Bronchial epithelial cell (primary cell): ENCODE data around the gene BST2. TPM values are rescaled to one million over a fixed set of nuclear protein-coding genes. Genes with fewer than 3 reads are reported as not detected.

Source experiments
- DNase-seq: peaks from one replicate; pipeline ENCODE4 v3.0.0-alpha.2; 2010; ENCODE audit warnings: low read depth
- FAIRE-seq: peaks from 2 replicates; lab custom pipeline; 2011; peaks lifted over from hg19 to GRCh38; lab: Jason Lieb, UNC
- H3K27me3 ChIP-seq: 2 replicates; pipeline ENCODE4 v1.5.1; 2011; ENCODE audit warnings: low read length; ENCODE audit not compliant: control insufficient read depth, insufficient read depth
- H3K36me3 ChIP-seq: 2 replicates; pipeline ENCODE4 v1.5.1; 2011; ENCODE audit warnings: low read length; ENCODE audit not compliant: control insufficient read depth, insufficient read depth
- H3K4me3 ChIP-seq: 2 replicates; pipeline ENCODE4 v1.5.1; 2011; ENCODE audit warnings: mild to moderate bottlenecking, low read depth, low read length, control low read depth
- total RNA-seq: library from RNA; depleted of rRNA; stranded (reverse); fragments of >200 nt; gene quantifications from 2 replicates; pipeline ENCODE4 v1.2.1, GENCODE V29; 2014
- TF ChIP-seq, protein P1 (sequence below): IDR thresholded peaks from 2 replicates; pipeline ENCODE4 v1.5.1; 2011; ENCODE audit warnings: mild to moderate bottlenecking, moderate library complexity, low read length, control low read depth, inconsistent platforms; ENCODE audit not compliant: insufficient read depth, severe bottlenecking

Gene BST2
- total RNA-seq, 1 donor from 2014 or later, result 8.7 TPM

DNA sequence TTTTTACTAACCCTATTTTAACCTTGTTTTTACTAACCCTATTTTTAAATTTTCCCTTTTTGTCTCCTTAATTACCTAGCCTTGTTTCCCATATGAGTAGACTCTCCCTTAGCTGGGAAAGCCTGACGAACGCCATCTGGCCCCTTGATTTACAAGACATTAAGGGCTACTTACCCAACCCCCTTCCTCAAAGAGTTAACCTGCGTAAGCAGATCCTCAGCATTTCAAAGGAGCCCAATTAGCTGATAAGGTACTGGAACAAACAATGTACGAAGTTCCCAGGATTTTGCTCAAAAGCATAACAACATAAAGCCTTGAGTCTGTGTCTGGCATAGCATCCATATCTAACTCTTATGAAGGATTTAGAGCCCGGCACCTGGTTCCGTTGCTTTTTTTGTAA, 9.7 kb upstream of the BST2 start:
- H3K4me3 ChIP-seq, result no peak overlapping the region
- FAIRE-seq (no peak), DNase-seq (no peak)
- H3K27me3 ChIP-seq, result no peaks in the 10 kb centered on the region
- TF ChIP-seq, protein P1, sequence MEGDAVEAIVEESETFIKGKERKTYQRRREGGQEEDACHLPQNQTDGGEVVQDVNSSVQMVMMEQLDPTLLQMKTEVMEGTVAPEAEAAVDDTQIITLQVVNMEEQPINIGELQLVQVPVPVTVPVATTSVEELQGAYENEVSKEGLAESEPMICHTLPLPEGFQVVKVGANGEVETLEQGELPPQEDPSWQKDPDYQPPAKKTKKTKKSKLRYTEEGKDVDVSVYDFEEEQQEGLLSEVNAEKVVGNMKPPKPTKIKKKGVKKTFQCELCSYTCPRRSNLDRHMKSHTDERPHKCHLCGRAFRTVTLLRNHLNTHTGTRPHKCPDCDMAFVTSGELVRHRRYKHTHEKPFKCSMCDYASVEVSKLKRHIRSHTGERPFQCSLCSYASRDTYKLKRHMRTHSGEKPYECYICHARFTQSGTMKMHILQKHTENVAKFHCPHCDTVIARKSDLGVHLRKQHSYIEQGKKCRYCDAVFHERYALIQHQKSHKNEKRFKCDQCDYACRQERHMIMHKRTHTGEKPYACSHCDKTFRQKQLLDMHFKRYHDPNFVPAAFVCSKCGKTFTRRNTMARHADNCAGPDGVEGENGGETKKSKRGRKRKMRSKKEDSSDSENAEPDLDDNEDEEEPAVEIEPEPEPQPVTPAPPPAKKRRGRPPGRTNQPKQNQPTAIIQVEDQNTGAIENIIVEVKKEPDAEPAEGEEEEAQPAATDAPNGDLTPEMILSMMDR, result no peak
- no peaks in the 10 kb centered on the region for H3K36me3 ChIP-seq

DNA sequence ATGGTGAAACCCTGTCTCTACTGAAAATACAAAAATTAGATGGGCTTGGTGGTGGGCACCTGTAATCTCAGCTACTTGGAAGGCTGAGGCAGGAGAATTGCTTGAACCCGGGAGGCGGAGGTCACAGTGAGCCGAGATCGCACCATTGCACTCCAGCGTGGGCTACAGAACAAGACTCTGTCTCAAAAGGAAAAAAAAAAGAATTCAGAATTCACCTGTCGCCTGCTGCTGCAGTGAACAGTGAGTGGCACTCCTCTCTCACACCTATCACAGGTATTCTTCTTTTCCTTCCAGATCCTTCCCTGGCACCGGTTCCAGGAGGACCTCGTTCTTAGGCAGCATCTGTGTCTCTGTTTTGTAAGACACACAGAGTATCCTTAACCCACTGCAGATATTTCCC, 8.7 kb upstream of the BST2 start:
- TF ChIP-seq, protein P1, result no peak
- no peak for FAIRE-seq
- no peak for DNase-seq
- no peaks in the 10 kb centered on the region for H3K36me3 ChIP-seq
- no peaks in the 10 kb centered on the region for H3K27me3 ChIP-seq
- H3K4me3 ChIP-seq, result no peak overlapping the region

DNA sequence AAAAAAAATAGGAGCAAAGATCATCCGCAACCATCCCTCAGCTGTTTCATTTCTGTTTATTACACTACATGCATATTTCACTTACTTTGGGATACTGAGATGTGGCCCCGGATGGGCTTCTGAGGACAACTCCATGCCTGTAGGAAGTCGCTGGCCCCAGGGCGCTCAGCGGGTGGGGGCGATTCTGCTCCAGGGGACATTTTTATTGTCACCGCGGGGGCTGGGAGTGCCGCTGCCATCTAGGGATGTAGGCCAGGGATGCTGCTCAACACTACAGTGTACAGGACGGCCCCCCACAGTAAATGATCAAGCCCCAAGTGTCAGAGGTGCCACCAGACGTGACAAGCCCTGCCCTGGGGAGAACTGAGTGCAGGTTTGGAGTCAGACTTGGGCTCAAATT, 6.4 kb upstream of the BST2 start:
- DNase-seq (no peak), FAIRE-seq (no peak)
- no peaks in the 10 kb centered on the region for H3K36me3 ChIP-seq
- no peak overlapping the region for H3K4me3 ChIP-seq
- no peaks in the 10 kb centered on the region for H3K27me3 ChIP-seq
- TF ChIP-seq, protein P1, result no peak

DNA sequence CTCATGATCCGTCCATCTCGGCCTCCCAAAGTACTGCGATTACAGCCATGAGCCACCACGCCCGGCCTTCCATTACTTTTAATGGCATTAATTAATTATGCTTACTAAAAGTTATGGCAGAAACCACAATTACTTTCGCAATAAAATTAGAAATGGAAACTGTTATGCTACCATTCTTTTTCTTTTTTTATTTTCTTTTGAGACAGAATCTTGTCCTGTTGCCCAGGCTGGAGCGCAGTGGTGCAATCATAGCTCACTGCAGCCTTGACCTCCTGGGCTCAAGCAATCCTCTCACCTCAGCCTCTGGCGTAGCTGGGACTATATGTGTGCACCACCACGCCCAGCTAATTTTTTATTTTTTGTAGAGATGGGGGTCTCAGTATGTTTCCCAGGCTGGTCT, 4.6 kb upstream of the BST2 start:
- no peak for FAIRE-seq

DNA sequence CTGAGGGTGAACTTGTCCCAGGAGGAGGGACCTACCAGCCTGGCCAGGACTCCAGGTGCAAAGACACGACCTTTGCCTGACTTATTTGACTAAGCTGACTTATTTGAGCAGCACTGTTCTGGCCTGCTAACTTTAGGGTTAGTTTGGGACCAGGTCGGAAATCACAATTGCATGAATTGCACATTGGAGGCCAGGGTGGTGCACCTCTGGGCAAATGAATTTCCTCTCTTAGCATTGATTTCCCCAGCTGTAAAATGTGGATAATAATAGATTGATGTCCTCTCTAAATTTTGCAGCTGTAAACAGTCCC, 1.4 kb upstream of the BST2 start:
- TF ChIP-seq, protein P1, result no peak
- no peak for DNase-seq
- Histone ChIP-seq H3K36me3 (no peaks in the 10 kb centered on the region), H3K4me3 (no peak overlapping the region), H3K27me3 (no peaks in the 10 kb centered on the region)
- FAIRE-seq, result no peak

More for the DNA sequence above, 4.6 kb upstream of the BST2 start:
- DNase-seq, result no peak
- no peak overlapping the region for H3K4me3 ChIP-seq
- H3K36me3 ChIP-seq, result no peaks in the 10 kb centered on the region
- TF ChIP-seq, protein P1, result no peak
- H3K27me3 ChIP-seq, result no peaks in the 10 kb centered on the region

DNA sequence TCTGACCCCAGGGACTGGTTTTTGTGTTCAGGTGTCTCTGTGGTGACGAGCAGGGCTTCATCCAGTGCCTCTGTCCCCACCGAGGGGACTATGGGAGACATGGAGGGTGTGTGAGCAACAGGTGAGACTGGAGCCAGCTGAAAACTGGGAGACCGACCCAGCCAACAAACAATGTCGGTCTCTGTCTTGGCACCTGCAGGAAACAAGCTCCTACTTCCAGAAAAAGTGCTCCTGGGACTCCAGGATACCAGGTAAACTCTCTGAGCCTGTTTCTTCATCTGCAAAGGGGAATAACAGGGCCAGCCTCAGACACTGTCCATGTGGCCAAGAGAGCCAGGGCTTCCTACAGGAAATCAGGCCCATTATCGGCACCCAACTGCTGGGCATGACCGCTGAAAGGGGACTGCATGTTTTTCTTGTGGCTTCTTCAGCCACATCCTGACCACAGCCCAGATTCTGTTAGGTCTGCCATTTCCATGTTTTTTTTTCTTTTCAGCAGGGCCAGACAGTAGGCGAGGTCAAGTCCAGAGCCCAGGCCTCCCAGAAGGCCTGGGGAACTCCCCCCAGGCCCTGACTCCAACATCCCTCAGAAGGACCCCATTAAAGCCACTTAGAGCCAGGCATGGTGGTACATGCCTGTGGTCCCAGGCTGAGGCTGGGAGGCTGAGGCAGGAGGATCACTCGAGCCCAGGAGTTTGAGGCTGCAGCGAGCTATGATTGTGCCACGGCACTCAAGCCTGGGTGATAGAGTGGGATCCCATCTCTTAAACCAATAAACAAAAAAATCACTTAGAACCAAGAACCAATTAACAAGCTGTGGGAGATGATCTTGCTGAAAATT, 836 bp upstream of the BST2 start:
- no peaks in the 10 kb centered on the region for H3K36me3 ChIP-seq
- H3K27me3 ChIP-seq, result no peaks in the 10 kb centered on the region
- FAIRE-seq, result no peak
- TF ChIP-seq, protein P1, result no peak
- no peak overlapping the region for H3K4me3 ChIP-seq
- DNase-seq, result no peak
